Liver (tissue), 9 donors: ENCODE measurements around the gene MB21D2. TPM values are rescaled to one million over a fixed set of nuclear protein-coding genes. Genes with fewer than 3 reads are reported as not detected.

Experiments
- DNase-seq: peaks from one replicate; pipeline ENCODE4 v3.0.0-alpha.2; 2017; ENCODE audit warnings: low spot score
- H3K27ac ChIP-seq, 2 donors: one replicate each; pipeline ENCODE4 v1.7.0; 2013; ENCODE audit warnings: inconsistent platforms in 2 of 2, low read length in 2 of 2, control low read depth in 1 of 2, low read depth in 1 of 2, mild to moderate bottlenecking in 1 of 2
- H3K27me3 ChIP-seq, 4 donors: one replicate each; pipeline versions ENCODE4 v1.6.1 to v1.7.0; 2013; ENCODE audit warnings: low read length in 3 of 4, inconsistent platforms in 1 of 4, mild to moderate bottlenecking in 1 of 4, moderate library complexity in 1 of 4; ENCODE audit not compliant: control insufficient read depth in 4 of 4, insufficient read depth in 4 of 4
- H3K36me3 ChIP-seq, 4 donors: one replicate each; pipeline versions ENCODE4 v1.6.1 to v1.7.0; 2013; ENCODE audit warnings: low read length in 3 of 4, mild to moderate bottlenecking in 3 of 4, low read depth in 1 of 4, moderate library complexity in 1 of 4; ENCODE audit not compliant: control insufficient read depth in 4 of 4, insufficient read depth in 3 of 4
- H3K4me1 ChIP-seq, 4 donors: one replicate each; pipeline versions ENCODE4 v1.6.1 to v1.7.0; 2013; ENCODE audit warnings: low read length in 3 of 4, mild to moderate bottlenecking in 3 of 4, moderate library complexity in 1 of 4; ENCODE audit not compliant: control insufficient read depth in 4 of 4, insufficient read depth in 4 of 4
- H3K4me3 ChIP-seq, 3 donors: one replicate each; pipeline versions ENCODE4 v1.6.1 to v1.7.0; 2013; ENCODE audit warnings: low read length in 3 of 3, control low read depth in 1 of 3, low read depth in 1 of 3, mild to moderate bottlenecking in 1 of 3
- H3K9ac ChIP-seq, 2 donors: one replicate each; pipeline ENCODE4 v1.7.0; 2013; ENCODE audit warnings: low read length in 2 of 2, mild to moderate bottlenecking in 2 of 2, moderate library complexity in 2 of 2, control low read depth in 1 of 2, low read depth in 1 of 2
- H3K9me3 ChIP-seq, 4 donors: one replicate each; pipeline versions ENCODE4 v1.6.1 to v1.7.0; 2013; ENCODE audit warnings: low read length in 3 of 4; ENCODE audit not compliant: control insufficient read depth in 4 of 4
- EGR1 ChIP-seq, 2 donors: IDR thresholded peaks; 2 replicates each; pipeline ENCODE4 v1.6.1; 2016 to 2018; ENCODE audit warnings: antibody characterized with exemption in 2 of 2, low read depth in 2 of 2
- FOXA2 ChIP-seq: IDR thresholded peaks from 2 replicates; pipeline ENCODE4 v1.6.1; 2016; ENCODE audit warnings: antibody characterized with exemption
- HNF4A ChIP-seq, 2 donors: conservative IDR thresholded peaks; 2 replicates each; pipeline ENCODE4 v1.6.1; 2016; ENCODE audit warnings: antibody characterized with exemption in 2 of 2, mild to moderate bottlenecking in 2 of 2
- HNF4G ChIP-seq: IDR thresholded peaks from 2 replicates; pipeline ENCODE4 v1.6.1; 2016; ENCODE audit warnings: antibody characterized with exemption
- JUND ChIP-seq, 2 donors: IDR thresholded peaks; 2 replicates each; pipeline ENCODE4 v1.6.1; 2016; ENCODE audit warnings: antibody characterized with exemption in 2 of 2
- NR2F2 ChIP-seq: IDR thresholded peaks from 2 replicates; pipeline ENCODE4 v1.6.1; 2016; ENCODE audit warnings: antibody characterized with exemption
- RAD21 ChIP-seq, 2 donors: IDR thresholded peaks; 2 replicates each; pipeline ENCODE4 v1.6.1; 2016; ENCODE audit warnings: antibody characterized with exemption in 2 of 2, mild to moderate bottlenecking in 2 of 2
- RXRA ChIP-seq, 2 donors: IDR thresholded peaks; 2 replicates each; pipeline ENCODE4 v1.6.1; 2017 to 2018; ENCODE audit warnings: antibody characterized with exemption in 2 of 2, mild to moderate bottlenecking in 1 of 2
- TAF1 ChIP-seq: conservative IDR thresholded peaks from 2 replicates; pipeline ENCODE4 v1.6.1; 2016; ENCODE audit warnings: antibody characterized with exemption, mild to moderate bottlenecking
- YY1 ChIP-seq: IDR thresholded peaks from 2 replicates; pipeline ENCODE4 v1.6.1; 2016; ENCODE audit warnings: antibody characterized with exemption, mild to moderate bottlenecking
- WGBS: extraction: QIAGEN DNeasy Blood & Tissue Kit; methylation state at CpG from one replicate; pipeline ENCODE4 v1.1.7; 2013; 5-methylcytosine and 5-hydroxymethylcytosine counted together
- polyA plus RNA-seq, 2 donors: library from polyadenylated mRNA; stranded (reverse) in 1 of 2; unstranded in 1 of 2; fragments of 200-250 nt in 1 of 2; fragments of >200 nt in 1 of 2; fragmentation: Nextera tagmentation in 1 of 2; extraction: Ambion mirVana in 1 of 2; gene quantifications; one replicate each; pipeline versions ENCODE4 v1.2.1 to v1.2.3, GENCODE V29; 2013 to 2015
- total RNA-seq, 2 donors: library from RNA; depleted of rRNA; stranded (reverse); fragments of >200 nt; gene quantifications; one replicate each; pipeline ENCODE4 v1.2.3, GENCODE V29; 2014
- TF ChIP-seq, protein P1 (sequence below): IDR thresholded peaks from 2 replicates; pipeline ENCODE4 v1.6.1; 2016; ENCODE audit warnings: antibody characterized with exemption
- TF ChIP-seq, protein P2 (sequence below): IDR thresholded peaks from 2 replicates; pipeline ENCODE4 v1.6.1; 2016; ENCODE audit warnings: antibody characterized with exemption, mild to moderate bottlenecking
- TF ChIP-seq, protein P3 (sequence below): IDR thresholded peaks from 2 replicates; pipeline ENCODE4 v1.6.1; 2016; ENCODE audit warnings: antibody characterized with exemption
- donor health status: healthy.
- donor health status: healthy.
- donor health status: healthy.
- donor health status: healthy.
- donor health status: healthy.

MB21D2 gene
- total and polyA plus RNA-seq, 4 donors: 0.13 to 1.9 (median 0.46) TPM

DNA sequence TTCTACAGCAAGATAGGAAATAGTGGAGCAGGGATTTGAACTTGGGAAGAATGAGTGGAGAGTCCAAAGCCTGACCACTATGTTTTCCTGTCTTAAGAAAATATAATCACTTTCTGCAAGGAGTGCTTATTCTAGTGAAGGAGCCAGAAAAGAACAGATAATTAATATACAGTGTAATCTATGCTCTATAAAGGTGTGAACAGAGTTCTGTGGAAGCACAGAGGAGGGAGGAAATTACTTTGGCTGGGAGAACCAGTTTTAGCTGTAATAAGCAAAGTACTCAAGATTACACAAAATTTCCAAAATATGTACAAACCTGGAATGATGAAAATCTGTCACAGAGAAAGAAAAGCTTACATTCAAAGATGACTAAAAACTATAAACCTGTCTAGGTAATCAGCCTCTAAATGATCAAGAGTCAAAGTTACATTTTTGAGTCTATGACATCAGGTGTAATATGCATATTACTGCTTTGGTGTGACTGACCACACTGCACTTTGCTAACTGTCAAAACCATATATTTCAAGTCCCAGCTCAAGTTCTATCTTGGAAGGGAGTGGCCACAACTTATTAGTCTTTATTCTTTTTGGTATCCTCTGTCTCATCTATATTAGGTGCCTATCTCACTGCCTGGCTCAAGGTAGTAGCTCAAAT, 40.7 kb upstream of the MB21D2 start:
- Histone ChIP-seq H3K36me3 (no peaks in the 10 kb centered on the region), H3K9ac (no peak overlapping the region), H3K4me3 (no peak overlapping the region), H3K27me3 (no peaks in the 10 kb centered on the region), H3K9me3 (no peaks in the 10 kb centered on the region), H3K27ac (no peak overlapping the region), H3K4me1 (no peaks in the 10 kb centered on the region)
- DNase-seq: no peak
- no peak for TF ChIP-seq YY1
- TF ChIP-seq HNF4G: no peak
- no peak for TF ChIP-seq RAD21 (IDR thresholded peaks at IDR 0.05)
- TF ChIP-seq HNF4A (conservative IDR thresholded peaks at IDR 0.05): no peak
- TF ChIP-seq NR2F2: no peak
- no peak for TF ChIP-seq JUND (IDR thresholded peaks at IDR 0.05)
- TF ChIP-seq FOXA2: no peak
- TF ChIP-seq TAF1: no peak
- TF ChIP-seq, protein P1, sequence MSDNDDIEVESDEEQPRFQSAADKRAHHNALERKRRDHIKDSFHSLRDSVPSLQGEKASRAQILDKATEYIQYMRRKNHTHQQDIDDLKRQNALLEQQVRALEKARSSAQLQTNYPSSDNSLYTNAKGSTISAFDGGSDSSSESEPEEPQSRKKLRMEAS: no peak
- TF ChIP-seq, protein P2, sequence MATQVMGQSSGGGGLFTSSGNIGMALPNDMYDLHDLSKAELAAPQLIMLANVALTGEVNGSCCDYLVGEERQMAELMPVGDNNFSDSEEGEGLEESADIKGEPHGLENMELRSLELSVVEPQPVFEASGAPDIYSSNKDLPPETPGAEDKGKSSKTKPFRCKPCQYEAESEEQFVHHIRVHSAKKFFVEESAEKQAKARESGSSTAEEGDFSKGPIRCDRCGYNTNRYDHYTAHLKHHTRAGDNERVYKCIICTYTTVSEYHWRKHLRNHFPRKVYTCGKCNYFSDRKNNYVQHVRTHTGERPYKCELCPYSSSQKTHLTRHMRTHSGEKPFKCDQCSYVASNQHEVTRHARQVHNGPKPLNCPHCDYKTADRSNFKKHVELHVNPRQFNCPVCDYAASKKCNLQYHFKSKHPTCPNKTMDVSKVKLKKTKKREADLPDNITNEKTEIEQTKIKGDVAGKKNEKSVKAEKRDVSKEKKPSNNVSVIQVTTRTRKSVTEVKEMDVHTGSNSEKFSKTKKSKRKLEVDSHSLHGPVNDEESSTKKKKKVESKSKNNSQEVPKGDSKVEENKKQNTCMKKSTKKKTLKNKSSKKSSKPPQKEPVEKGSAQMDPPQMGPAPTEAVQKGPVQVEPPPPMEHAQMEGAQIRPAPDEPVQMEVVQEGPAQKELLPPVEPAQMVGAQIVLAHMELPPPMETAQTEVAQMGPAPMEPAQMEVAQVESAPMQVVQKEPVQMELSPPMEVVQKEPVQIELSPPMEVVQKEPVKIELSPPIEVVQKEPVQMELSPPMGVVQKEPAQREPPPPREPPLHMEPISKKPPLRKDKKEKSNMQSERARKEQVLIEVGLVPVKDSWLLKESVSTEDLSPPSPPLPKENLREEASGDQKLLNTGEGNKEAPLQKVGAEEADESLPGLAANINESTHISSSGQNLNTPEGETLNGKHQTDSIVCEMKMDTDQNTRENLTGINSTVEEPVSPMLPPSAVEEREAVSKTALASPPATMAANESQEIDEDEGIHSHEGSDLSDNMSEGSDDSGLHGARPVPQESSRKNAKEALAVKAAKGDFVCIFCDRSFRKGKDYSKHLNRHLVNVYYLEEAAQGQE: no peak

DNA sequence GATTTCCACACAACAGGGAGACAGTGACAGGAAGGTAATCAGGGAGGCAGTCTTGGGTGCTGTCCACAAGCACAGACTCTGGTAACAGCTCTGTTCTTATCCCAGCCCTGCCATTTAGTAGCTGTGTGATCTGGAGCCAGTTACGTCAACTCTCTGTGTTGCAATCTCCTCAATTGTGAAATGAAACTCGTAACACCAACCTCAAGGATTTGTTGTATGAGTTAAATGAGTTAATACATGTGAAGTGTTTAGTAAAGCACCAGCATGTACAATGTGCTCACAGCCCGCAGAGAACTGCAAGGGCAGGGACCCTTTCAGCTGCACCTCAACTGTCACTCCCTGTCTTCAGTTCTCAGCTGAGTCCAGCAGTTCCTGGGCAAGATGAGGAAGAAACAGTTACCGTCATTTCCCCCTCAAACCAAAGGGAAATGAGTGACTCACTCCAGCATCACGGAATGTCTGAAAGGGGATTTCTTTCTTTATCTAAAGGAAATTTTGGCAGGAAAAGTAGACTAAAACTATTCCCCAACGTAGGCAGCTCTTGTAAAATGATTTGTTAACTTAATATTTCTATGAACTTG, 39.9 kb upstream of the MB21D2 start:
- 32% methylated on average over 6 of the region's 6 CpGs for WGBS
- no peaks in the 10 kb centered on the region for H3K9me3 ChIP-seq
- no peaks in the 10 kb centered on the region for H3K4me1 ChIP-seq
- peak in 1 of 2 donors; percentile 7 for TF ChIP-seq RXRA (IDR thresholded peaks at IDR 0.05)
- no peak for TF ChIP-seq RAD21 (IDR thresholded peaks at IDR 0.05)
- TF ChIP-seq JUND (IDR thresholded peaks at IDR 0.05): peak in 1 of 2 donors; percentile 58
- TF ChIP-seq, protein P1: peak; percentile 20
- H3K4me3 ChIP-seq: no peak overlapping the region
- peak overlapping the region; percentile 23 to 32 for H3K27ac ChIP-seq
- H3K27me3 ChIP-seq: no peaks in the 10 kb centered on the region
- H3K9ac ChIP-seq: no peak overlapping the region
- no peak for DNase-seq
- H3K36me3 ChIP-seq: no peaks in the 10 kb centered on the region

DNA sequence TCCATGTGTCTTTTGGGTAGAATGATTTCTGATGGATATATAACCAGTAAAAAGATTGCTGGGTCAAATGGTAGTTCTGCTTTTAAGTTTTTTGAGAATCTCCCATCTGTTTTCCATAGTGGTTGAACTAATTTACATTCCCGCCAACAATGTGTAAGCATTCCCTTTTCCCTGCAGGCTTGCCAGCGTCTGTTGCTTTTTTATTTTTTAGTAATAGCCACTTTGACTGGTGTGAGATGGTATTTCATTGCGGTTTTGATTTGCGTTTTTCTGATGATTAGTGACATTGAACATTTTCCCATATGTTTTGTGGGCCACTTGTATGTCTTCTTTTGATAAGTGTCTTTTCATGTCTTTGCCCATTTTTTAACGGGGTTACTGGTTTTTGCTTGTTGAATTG, 36.3 kb upstream of the MB21D2 start:
- no peaks in the 10 kb centered on the region for H3K36me3 ChIP-seq
- no peak overlapping the region for H3K4me3 ChIP-seq
- no peak for TF ChIP-seq EGR1 (IDR thresholded peaks at IDR 0.05; ENCODE audit: low read depth in 2 of 2)
- TF ChIP-seq, protein P3, sequence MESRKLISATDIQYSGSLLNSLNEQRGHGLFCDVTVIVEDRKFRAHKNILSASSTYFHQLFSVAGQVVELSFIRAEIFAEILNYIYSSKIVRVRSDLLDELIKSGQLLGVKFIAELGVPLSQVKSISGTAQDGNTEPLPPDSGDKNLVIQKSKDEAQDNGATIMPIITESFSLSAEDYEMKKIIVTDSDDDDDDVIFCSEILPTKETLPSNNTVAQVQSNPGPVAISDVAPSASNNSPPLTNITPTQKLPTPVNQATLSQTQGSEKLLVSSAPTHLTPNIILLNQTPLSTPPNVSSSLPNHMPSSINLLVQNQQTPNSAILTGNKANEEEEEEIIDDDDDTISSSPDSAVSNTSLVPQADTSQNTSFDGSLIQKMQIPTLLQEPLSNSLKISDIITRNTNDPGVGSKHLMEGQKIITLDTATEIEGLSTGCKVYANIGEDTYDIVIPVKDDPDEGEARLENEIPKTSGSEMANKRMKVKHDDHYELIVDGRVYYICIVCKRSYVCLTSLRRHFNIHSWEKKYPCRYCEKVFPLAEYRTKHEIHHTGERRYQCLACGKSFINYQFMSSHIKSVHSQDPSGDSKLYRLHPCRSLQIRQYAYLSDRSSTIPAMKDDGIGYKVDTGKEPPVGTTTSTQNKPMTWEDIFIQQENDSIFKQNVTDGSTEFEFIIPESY: no peak
- TF ChIP-seq, protein P1: no peak
- TF ChIP-seq YY1: no peak
- H3K4me1 ChIP-seq: no peaks in the 10 kb centered on the region
- no peaks in the 10 kb centered on the region for H3K27me3 ChIP-seq
- no peak for DNase-seq
- H3K9me3 ChIP-seq: no peaks in the 10 kb centered on the region
- WGBS: 89% methylated on average over 5 of the region's 5 CpGs
- no peak overlapping the region for H3K9ac ChIP-seq
- H3K27ac ChIP-seq: no peak overlapping the region
